Activated naive CD4-positive, alpha-beta T cell treated with anti-CD3 and anti-CD28 coated beads, Interleukin-2, amount 10 ng/mL, durations not matched to agents 7 days and 5 days (primary cell): Measurements from ENCODE around the gene CCNF.

ENCODE experiments used
- CTCF ChIA-PET: fragments of 350-600 bp; sonication (Branson Sonifier 250); formaldehyde crosslinking; loops from one replicate; lab custom pipeline; 2021; ENCODE audit warnings: antibody characterized with exemption; lab: Charles Lee
- DNase-seq: peaks from one replicate; pipeline ENCODE4 v3.0.0-alpha.2; 2020
- H3K27ac Mint-ChIP-seq: one replicate; pipeline ENCODE4 v1.8.0; 2021; ENCODE audit warnings: mild to moderate bottlenecking, moderate library complexity, mixed read lengths
- H3K27me3 Mint-ChIP-seq: one replicate; pipeline ENCODE4 v1.8.0; 2021; ENCODE audit warnings: mild to moderate bottlenecking, mixed read lengths
- H3K36me3 Mint-ChIP-seq: one replicate; pipeline ENCODE4 v1.8.0; 2021; ENCODE audit warnings: mixed read lengths
- H3K4me1 Mint-ChIP-seq: one replicate; pipeline ENCODE4 v1.8.0; 2021; ENCODE audit warnings: mixed read lengths
- H3K4me3 Mint-ChIP-seq: one replicate; pipeline ENCODE4 v1.8.0; 2021; ENCODE audit warnings: mild to moderate bottlenecking, moderate library complexity, mixed read lengths
- H3K9me3 Mint-ChIP-seq: one replicate; pipeline ENCODE4 v1.8.0; 2021; ENCODE audit warnings: mixed read lengths

Gene CCNF

GRCh38 chr16:2497116-2497630 lies 67.9 kb downstream of the CCNF start:
- Mint-ChIP-seq H3K27me3 (no peaks in the 10 kb centered on the region), H3K4me1 (no peaks in the 10 kb centered on the region), H3K4me3 (no peak overlapping the region), H3K27ac (no peak overlapping the region), H3K9me3 (no peaks in the 10 kb centered on the region), H3K36me3 (no peaks in the 10 kb centered on the region)
- no peak for DNase-seq
- CTCF ChIA-PET = no interaction called here

- H3K4me3 Mint-ChIP-seq = no peak overlapping the region
- H3K36me3 Mint-ChIP-seq = no peaks in the 10 kb centered on the region
- CTCF ChIA-PET = no interaction called here
- no peaks in the 10 kb centered on the region for H3K27me3 Mint-ChIP-seq
- no peaks in the 10 kb centered on the region for H3K4me1 Mint-ChIP-seq
- DNase-seq = no peak
- no peaks in the 10 kb centered on the region for H3K9me3 Mint-ChIP-seq
- no peak overlapping the region for H3K27ac Mint-ChIP-seq
These were observed 68.6 kb downstream of the CCNF start for GRCh38 chr16:2497695-2498484.

- H3K4me3 Mint-ChIP-seq = no peak overlapping the region
- H3K4me1 Mint-ChIP-seq = no peaks in the 10 kb centered on the region
- no peaks in the 10 kb centered on the region for H3K9me3 Mint-ChIP-seq
- H3K27ac Mint-ChIP-seq = no peak overlapping the region
- CTCF ChIA-PET = no interaction called here
- H3K36me3 Mint-ChIP-seq = no peaks in the 10 kb centered on the region
- no peaks in the 10 kb centered on the region for H3K27me3 Mint-ChIP-seq
- DNase-seq = no peak
These were observed 69.4 kb downstream of the CCNF start for GRCh38 chr16:2498531-2499253.

- H3K4me3 Mint-ChIP-seq = no peak overlapping the region
- no peak for DNase-seq
- no peaks in the 10 kb centered on the region for H3K9me3 Mint-ChIP-seq
- CTCF ChIA-PET = interaction anchor here (2.3 to 2.5 kb wide), 2 partner anchors 156 to 161 kb away, joined by 5 to 7 read pairs; no protein-coding TSS in a partner anchor
- H3K27ac Mint-ChIP-seq = no peak overlapping the region
- no peaks in the 10 kb centered on the region for H3K4me1 Mint-ChIP-seq
- no peaks in the 10 kb centered on the region for H3K36me3 Mint-ChIP-seq
- no peaks in the 10 kb centered on the region for H3K27me3 Mint-ChIP-seq
These were observed 70.2 kb downstream of the CCNF start for GRCh38 chr16:2499454-2499853.

GRCh38 chr16:2499890-2500429 lies 70.7 kb downstream of the CCNF start:
- Mint-ChIP-seq H3K4me1 (no peaks in the 10 kb centered on the region), H3K4me3 (no peak overlapping the region), H3K27me3 (no peaks in the 10 kb centered on the region), H3K36me3 (no peaks in the 10 kb centered on the region), H3K27ac (no peak overlapping the region), H3K9me3 (no peaks in the 10 kb centered on the region)
- CTCF ChIA-PET = interaction anchor here (2.1 to 2.5 kb wide), 4 partner anchors 13 to 162 kb away, joined by 5 to 12 read pairs (median 6); partner anchors contain the start of gene TBC1D24
- DNase-seq = no peak

- Mint-ChIP-seq H3K27me3 (no peaks in the 10 kb centered on the region), H3K27ac (no peak overlapping the region), H3K9me3 (no peaks in the 10 kb centered on the region), H3K36me3 (no peaks in the 10 kb centered on the region), H3K4me3 (no peak overlapping the region), H3K4me1 (no peaks in the 10 kb centered on the region)
- no peak for DNase-seq
- CTCF ChIA-PET = interaction anchor here (1.0 to 2.5 kb wide), 13 partner anchors 9 to 482 kb away, joined by 3 to 13 read pairs (median 5); partner anchors contain the start of gene TBC1D24
These were observed 71.2 kb downstream of the CCNF start for GRCh38 chr16:2500430-2500917.

GRCh38 chr16:2500918-2501750 lies 71.9 kb downstream of the CCNF start:
- Mint-ChIP-seq H3K27me3 (peaks cover 4% of the 10 kb centered on the region), H3K27ac (no peak overlapping the region), H3K4me3 (no peak overlapping the region), H3K36me3 (no peaks in the 10 kb centered on the region), H3K9me3 (no peaks in the 10 kb centered on the region), H3K4me1 (no peaks in the 10 kb centered on the region)
- peak; percentile 88 for DNase-seq
- CTCF ChIA-PET = interaction anchor here (0.5 to 2.5 kb wide), 20 partner anchors 8 to 482 kb away, joined by 3 to 13 read pairs (median 4); partner anchors contain the start of genes CCNF and TBC1D24

- H3K4me1 Mint-ChIP-seq = no peaks in the 10 kb centered on the region
- CTCF ChIA-PET = interaction anchor here (0.5 to 2.5 kb wide), 17 partner anchors 7 to 483 kb away, joined by 3 to 13 read pairs (median 4); partner anchors contain the start of genes CCNF and TBC1D24
- DNase-seq = no peak
- no peaks in the 10 kb centered on the region for H3K9me3 Mint-ChIP-seq
- H3K27ac Mint-ChIP-seq = no peak overlapping the region
- H3K4me3 Mint-ChIP-seq = no peak overlapping the region
- H3K36me3 Mint-ChIP-seq = no peaks in the 10 kb centered on the region
- peaks cover 8% of the 10 kb centered on the region for H3K27me3 Mint-ChIP-seq
These were observed 73.0 kb downstream of the CCNF start for GRCh38 chr16:2501946-2502895.

GRCh38 chr16:2505695-2506094 lies 76.4 kb downstream of the CCNF start:
- Mint-ChIP-seq H3K36me3 (no peaks in the 10 kb centered on the region), H3K4me1 (peaks cover 2% of the 10 kb centered on the region), H3K4me3 (no peak overlapping the region), H3K9me3 (no peaks in the 10 kb centered on the region), H3K27me3 (peaks cover 16% of the 10 kb centered on the region), H3K27ac (no peak overlapping the region)
- no peak for DNase-seq
- CTCF ChIA-PET = no interaction called here

- DNase-seq = no peak
- CTCF ChIA-PET = interaction anchor here (0.6 to 0.8 kb wide), 2 partner anchors 236 to 579 kb away, joined by 3 read pairs; no protein-coding TSS in a partner anchor
- H3K36me3 Mint-ChIP-seq = no peaks in the 10 kb centered on the region
- no peak overlapping the region for H3K27ac Mint-ChIP-seq
- H3K4me1 Mint-ChIP-seq = peaks cover 4% of the 10 kb centered on the region
- no peak overlapping the region for H3K4me3 Mint-ChIP-seq
- H3K27me3 Mint-ChIP-seq = peaks cover 28% of the 10 kb centered on the region
- no peaks in the 10 kb centered on the region for H3K9me3 Mint-ChIP-seq
These were observed 77.9 kb downstream of the CCNF start for GRCh38 chr16:2507052-2507659.

- DNase-seq = no peak
- no peak overlapping the region for H3K27ac Mint-ChIP-seq
- no peaks in the 10 kb centered on the region for H3K9me3 Mint-ChIP-seq
- no peaks in the 10 kb centered on the region for H3K36me3 Mint-ChIP-seq
- CTCF ChIA-PET = interaction anchor here (0.8 kb wide), 1 partner anchor 237 kb away, joined by 3 read pairs; no protein-coding TSS in a partner anchor
- peaks cover 33% of the 10 kb centered on the region for H3K27me3 Mint-ChIP-seq
- peaks cover 9% of the 10 kb centered on the region for H3K4me1 Mint-ChIP-seq
- H3K4me3 Mint-ChIP-seq = no peak overlapping the region
These were observed 78.4 kb downstream of the CCNF start for GRCh38 chr16:2507665-2508064.
